ENCODE results near the gene NTN5. TPM values are rescaled to one million over a fixed set of nuclear protein-coding genes. Genes with fewer than 3 reads are reported as not detected.

NTN5 gene
- total RNA-seq, 4 donors from 2014 or later, result 0.64 to 2.2 (median 1.3) TPM

DNA sequence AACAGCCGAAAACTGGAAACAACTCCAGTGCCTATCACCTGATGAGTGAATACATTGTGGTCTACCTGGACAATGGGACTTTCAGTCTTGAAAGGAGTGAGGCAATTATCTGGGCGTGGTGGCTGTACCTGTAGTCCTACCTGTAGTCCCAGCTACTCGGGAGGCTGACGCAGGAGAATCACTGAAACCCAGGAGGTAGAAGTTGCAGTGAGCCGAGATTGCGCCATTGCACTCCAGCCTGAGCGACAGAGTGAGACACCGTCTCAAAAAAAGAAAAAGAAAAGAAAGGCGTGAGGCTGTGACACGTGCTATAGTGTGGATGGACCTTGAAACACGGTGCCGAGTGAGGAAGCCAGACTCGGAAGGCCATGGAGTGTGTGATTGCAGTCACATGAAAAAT lies 4.1 kb upstream of the NTN5 start:
- Histone ChIP-seq H3K4me3 (no peak overlapping the region), H3K27me3 (no peaks in the 10 kb centered on the region), H3K27ac (peak overlapping the region; percentile 60), H3K9me3 (no peaks in the 10 kb centered on the region), H3K36me3 (no peaks in the 10 kb centered on the region), H3K4me1 (peaks cover 28% of the 10 kb centered on the region)
- no peak for DNase-seq (ENCODE audit: low spot score in 2 of 2)
- no peak for TF ChIP-seq POLR2AphosphoS5 (IDR thresholded peaks at IDR 0.05)
- no peak for TF ChIP-seq POLR2A (IDR thresholded peaks at IDR 0.05)
- TF ChIP-seq, protein P1, sequence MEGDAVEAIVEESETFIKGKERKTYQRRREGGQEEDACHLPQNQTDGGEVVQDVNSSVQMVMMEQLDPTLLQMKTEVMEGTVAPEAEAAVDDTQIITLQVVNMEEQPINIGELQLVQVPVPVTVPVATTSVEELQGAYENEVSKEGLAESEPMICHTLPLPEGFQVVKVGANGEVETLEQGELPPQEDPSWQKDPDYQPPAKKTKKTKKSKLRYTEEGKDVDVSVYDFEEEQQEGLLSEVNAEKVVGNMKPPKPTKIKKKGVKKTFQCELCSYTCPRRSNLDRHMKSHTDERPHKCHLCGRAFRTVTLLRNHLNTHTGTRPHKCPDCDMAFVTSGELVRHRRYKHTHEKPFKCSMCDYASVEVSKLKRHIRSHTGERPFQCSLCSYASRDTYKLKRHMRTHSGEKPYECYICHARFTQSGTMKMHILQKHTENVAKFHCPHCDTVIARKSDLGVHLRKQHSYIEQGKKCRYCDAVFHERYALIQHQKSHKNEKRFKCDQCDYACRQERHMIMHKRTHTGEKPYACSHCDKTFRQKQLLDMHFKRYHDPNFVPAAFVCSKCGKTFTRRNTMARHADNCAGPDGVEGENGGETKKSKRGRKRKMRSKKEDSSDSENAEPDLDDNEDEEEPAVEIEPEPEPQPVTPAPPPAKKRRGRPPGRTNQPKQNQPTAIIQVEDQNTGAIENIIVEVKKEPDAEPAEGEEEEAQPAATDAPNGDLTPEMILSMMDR (IDR thresholded peaks at IDR 0.05), result no peak
- TF ChIP-seq EP300 (IDR thresholded peaks at IDR 0.05), result no peak
- 81% methylated on average over 12 of the region's 13 CpGs for WGBS

DNA sequence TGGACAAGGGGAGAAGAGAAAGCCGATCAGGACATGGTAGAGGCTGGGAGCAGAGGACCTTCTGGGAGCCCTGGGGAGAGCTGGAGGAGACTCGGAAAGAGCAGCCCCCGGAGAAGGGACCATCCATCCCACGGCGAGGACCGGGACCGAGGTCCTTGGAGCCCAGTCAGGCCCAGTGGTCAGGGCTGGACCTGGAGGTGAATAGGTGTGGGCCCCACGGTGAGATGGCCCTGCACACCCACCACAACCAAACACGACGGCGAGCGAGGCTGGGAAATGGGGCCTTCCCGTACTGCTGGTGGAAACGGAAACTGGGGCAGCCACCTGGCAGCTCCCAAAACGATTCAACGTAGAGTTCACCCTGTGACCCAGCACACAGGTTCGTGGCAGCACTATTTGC lies 3.7 kb upstream of the NTN5 start:
- DNase-seq (ENCODE audit: low spot score in 2 of 2), result no peak
- no peaks in the 10 kb centered on the region for H3K36me3 ChIP-seq
- WGBS, result 90% methylated on average over 7 of the region's 17 CpGs
- H3K9me3 ChIP-seq, result no peaks in the 10 kb centered on the region
- H3K4me3 ChIP-seq, result no peak overlapping the region
- peaks cover 28% of the 10 kb centered on the region for H3K4me1 ChIP-seq
- peak overlapping the region; percentile 73 for H3K27ac ChIP-seq
- TF ChIP-seq POLR2A (IDR thresholded peaks at IDR 0.05) (no peak), EP300 (IDR thresholded peaks at IDR 0.05) (no peak), POLR2AphosphoS5 (IDR thresholded peaks at IDR 0.05) (no peak)
- TF ChIP-seq, protein P1 (IDR thresholded peaks at IDR 0.05), result no peak
- H3K27me3 ChIP-seq, result no peaks in the 10 kb centered on the region

DNA sequence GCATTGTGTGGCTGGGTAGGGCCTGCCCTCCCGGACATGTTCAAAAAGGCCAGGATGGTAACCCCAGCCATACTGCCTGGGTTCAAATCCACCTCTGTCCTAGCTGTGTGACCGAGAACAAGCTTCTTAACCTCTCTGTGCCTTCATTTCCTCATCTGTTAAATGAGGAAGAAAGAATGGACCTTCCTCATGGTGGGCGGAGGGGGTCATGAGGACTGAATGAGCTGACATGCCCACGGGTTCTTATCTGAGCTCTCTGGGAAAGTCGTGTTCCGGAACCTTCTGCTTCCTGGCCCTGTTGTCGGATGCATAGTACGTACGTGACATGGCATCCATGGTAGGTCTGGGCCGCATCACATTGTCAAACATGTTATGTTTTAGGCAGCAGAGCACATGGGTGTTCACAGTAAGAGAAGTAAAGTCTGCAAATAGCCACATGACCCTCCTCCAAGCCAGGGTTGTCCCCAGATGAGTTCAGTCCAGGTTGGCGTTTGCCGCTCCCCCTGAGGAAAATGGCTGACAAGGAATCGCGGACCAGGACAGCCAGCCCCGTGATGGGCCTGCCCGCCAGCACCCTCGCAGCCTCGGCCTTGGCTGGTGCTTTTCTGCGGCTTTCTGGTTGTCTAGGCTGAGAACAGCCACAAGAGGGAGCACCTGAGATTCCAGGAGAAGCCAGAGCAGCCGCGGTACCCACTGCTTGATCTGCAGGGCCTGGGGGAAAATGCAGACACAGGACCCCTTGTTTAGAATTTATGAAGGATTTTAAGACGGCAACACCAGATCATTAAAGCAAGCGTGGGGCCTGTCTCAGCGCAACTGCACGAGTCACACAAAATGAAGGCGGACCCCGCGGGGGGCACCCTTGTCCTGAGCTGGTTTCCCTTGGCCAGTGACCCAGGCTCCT lies 2.4 kb upstream of the NTN5 start:
- peak; percentile 90 to 91 for DNase-seq (ENCODE audit: low spot score in 2 of 2)
- WGBS, result 41% methylated on average over 25 of the region's 28 CpGs
- Histone ChIP-seq H3K36me3 (no peaks in the 10 kb centered on the region), H3K4me3 (no peak overlapping the region), H3K27me3 (no peaks in the 10 kb centered on the region), H3K9me3 (no peaks in the 10 kb centered on the region), H3K27ac (peak overlapping the region; percentile 73), H3K4me1 (peaks cover 28% of the 10 kb centered on the region)
- TF ChIP-seq POLR2AphosphoS5 (IDR thresholded peaks at IDR 0.05), result no peak
- TF ChIP-seq, protein P1 (IDR thresholded peaks at IDR 0.05), result peak; percentile 72 to 89

DNA sequence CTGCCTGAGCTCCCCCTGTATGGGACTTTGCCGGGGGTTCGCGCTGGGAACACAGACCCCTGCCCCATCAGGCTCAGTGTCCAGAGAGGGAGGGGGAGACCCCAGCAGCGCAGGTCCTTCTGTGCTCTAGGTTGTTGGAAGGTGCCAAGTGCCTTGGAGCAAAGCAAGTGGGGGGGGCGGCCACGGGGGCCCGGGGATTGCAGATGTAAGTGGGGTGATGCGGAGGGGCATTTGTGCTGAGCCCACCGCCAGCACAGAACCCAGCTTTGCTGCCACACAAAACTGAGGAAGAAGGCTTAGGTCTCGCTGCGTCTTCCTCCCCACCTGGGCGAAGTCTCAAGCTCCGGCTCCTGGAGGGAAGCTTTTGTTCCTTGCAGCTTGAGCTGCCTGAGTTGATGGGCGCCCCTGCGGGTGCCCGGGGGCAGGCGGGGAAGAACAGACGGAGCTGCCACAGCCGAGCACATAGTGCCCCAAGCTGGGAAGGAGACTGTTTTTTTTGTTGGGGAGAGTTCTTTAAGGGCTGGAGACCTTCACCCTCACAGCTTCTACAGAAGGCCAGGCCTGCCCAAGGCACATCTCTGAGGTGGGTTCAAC lies 1.5 kb upstream of the NTN5 start:
- no peaks in the 10 kb centered on the region for H3K36me3 ChIP-seq
- 90% methylated on average over 16 of the region's 19 CpGs for WGBS

More for the DNA sequence above, 1.5 kb upstream of the NTN5 start:
- TF ChIP-seq, protein P1 (IDR thresholded peaks at IDR 0.05), result no peak
- TF ChIP-seq POLR2A (IDR thresholded peaks at IDR 0.05) (no peak), EP300 (IDR thresholded peaks at IDR 0.05) (no peak), POLR2AphosphoS5 (IDR thresholded peaks at IDR 0.05) (no peak)
- no peak for DNase-seq (ENCODE audit: low spot score in 2 of 2)
- Histone ChIP-seq H3K9me3 (no peaks in the 10 kb centered on the region), H3K4me3 (no peak overlapping the region), H3K27ac (no peak overlapping the region), H3K4me1 (peaks cover 28% of the 10 kb centered on the region), H3K27me3 (no peaks in the 10 kb centered on the region)

All from suprapubic skin (tissue), 4 donors.